ENCODE results near the gene GIGYF2.
"Not testable (repeated sequence)": the region's sequence is repeated elsewhere in the genome, so short reads cannot be mapped to it uniquely, and the experiment has no call there.

Gene GIGYF2

GRCh38 chr2:232698556-232699091 lies 1.5 kb downstream of the GIGYF2 start:
- TF ChIP-seq CTCF (conservative IDR thresholded peaks at IDR 0.05; ENCODE audit: low read depth): no peak
- ChIA-PET POLR2A (ENCODE audit: low non-redundant PET) (no interaction called here), CTCF (interaction anchor here (0.6 kb wide), 2 partner anchors 31 to 552 kb away, joined by 4 to 5 read pairs; no protein-coding TSS in a partner anchor)
- H3K27ac ChIP-seq: no peak overlapping the region
- DNase-seq (ENCODE audit: low spot score): no peak

GRCh38 chr2:232699110-232699509 lies 2.0 kb downstream of the GIGYF2 start:
- no peak overlapping the region for H3K27ac ChIP-seq

GRCh38 chr2:232700154-232700553 lies 3.0 kb downstream of the GIGYF2 start:
- no peak for DNase-seq (ENCODE audit: low spot score)
- POLR2A ChIA-PET (ENCODE audit: low non-redundant PET): no interaction called here
- no peak for TF ChIP-seq CTCF (conservative IDR thresholded peaks at IDR 0.05; ENCODE audit: low read depth)
- H3K27ac ChIP-seq: no peak overlapping the region
- CTCF ChIA-PET: interaction anchor here (0.6 kb wide), 1 partner anchor 58 kb away, joined by 3 read pairs; no protein-coding TSS in a partner anchor

More at GRCh38 chr2:232699110-232699509, 2.0 kb downstream of the GIGYF2 start:
- DNase-seq (ENCODE audit: low spot score): no peak
- ChIA-PET CTCF (interaction anchor here (0.6 kb wide), 3 partner anchors 31 to 552 kb away, joined by 3 to 5 read pairs (median 4); partner anchors contain the start of gene EFHD1), POLR2A (ENCODE audit: low non-redundant PET) (interaction anchor here (0.5 kb wide), 1 partner anchor 859 kb away, joined by 5 read pairs; no protein-coding TSS in a partner anchor)
- no peak for TF ChIP-seq CTCF (conservative IDR thresholded peaks at IDR 0.05; ENCODE audit: low read depth)

GRCh38 chr2:232707076-232707475 lies 9.9 kb downstream of the GIGYF2 start:
- no peak overlapping the region for H3K27ac ChIP-seq
- CTCF ChIA-PET: interaction anchor here (0.6 kb wide), 1 partner anchor 86 kb away, joined by 3 read pairs; no protein-coding TSS in a partner anchor
- no peak for TF ChIP-seq CTCF (conservative IDR thresholded peaks at IDR 0.05; ENCODE audit: low read depth)
- POLR2A ChIA-PET (ENCODE audit: low non-redundant PET): no interaction called here
- no peak for DNase-seq (ENCODE audit: low spot score)

- no peak for DNase-seq (ENCODE audit: low spot score)
- CTCF ChIA-PET: interaction anchor here (0.7 kb wide), 1 partner anchor 66 kb away, joined by 3 read pairs; no protein-coding TSS in a partner anchor
- no peak overlapping the region for H3K27ac ChIP-seq
- no peak for TF ChIP-seq CTCF (conservative IDR thresholded peaks at IDR 0.05; ENCODE audit: low read depth)
- POLR2A ChIA-PET (ENCODE audit: low non-redundant PET): no interaction called here
Measured at GRCh38 chr2:232713505-232713904, 16.4 kb downstream of the GIGYF2 start.

- DNase-seq (ENCODE audit: low spot score): no peak
- CTCF ChIA-PET: no interaction called here
- TF ChIP-seq CTCF (conservative IDR thresholded peaks at IDR 0.05; ENCODE audit: low read depth): no peak
- H3K27ac ChIP-seq: no peak overlapping the region
- POLR2A ChIA-PET (ENCODE audit: low non-redundant PET): no interaction called here
Measured at GRCh38 chr2:232714969-232715368, 17.8 kb downstream of the GIGYF2 start.

- POLR2A ChIA-PET (ENCODE audit: low non-redundant PET); CTCF ChIA-PET; DNase-seq (ENCODE audit: low spot score); H3K27ac ChIP-seq: not testable (repeated sequence)
Measured at GRCh38 chr2:232720056-232720455, 22.9 kb downstream of the GIGYF2 start.

Measured in RWPE1 (cell line).